ENCODE measurements around the gene NCAPD2.

DNA sequence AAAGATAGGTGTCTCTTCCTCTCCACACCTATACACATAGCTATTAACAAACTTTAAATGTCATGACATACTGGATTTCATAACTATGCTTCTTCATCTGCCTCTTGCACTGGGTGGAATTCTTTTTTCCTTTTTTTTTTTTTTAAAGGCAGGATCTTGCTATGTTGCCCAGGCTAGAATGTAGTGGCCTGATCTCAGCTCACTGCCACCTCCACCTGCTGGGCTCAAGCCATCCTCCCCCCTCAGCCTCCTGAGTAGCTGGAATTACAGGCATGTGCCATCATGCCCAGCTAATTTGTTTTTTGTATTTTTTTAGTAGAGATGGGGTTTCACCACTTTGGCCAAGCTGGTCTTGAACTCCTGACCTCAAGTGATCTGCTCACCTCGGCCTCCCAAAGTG is 5.7 kb upstream of the NCAPD2 start:
- TF ChIP-seq POLR2AphosphoS5 (IDR thresholded peaks at IDR 0.05) = no peak
- TF ChIP-seq, protein P1, sequence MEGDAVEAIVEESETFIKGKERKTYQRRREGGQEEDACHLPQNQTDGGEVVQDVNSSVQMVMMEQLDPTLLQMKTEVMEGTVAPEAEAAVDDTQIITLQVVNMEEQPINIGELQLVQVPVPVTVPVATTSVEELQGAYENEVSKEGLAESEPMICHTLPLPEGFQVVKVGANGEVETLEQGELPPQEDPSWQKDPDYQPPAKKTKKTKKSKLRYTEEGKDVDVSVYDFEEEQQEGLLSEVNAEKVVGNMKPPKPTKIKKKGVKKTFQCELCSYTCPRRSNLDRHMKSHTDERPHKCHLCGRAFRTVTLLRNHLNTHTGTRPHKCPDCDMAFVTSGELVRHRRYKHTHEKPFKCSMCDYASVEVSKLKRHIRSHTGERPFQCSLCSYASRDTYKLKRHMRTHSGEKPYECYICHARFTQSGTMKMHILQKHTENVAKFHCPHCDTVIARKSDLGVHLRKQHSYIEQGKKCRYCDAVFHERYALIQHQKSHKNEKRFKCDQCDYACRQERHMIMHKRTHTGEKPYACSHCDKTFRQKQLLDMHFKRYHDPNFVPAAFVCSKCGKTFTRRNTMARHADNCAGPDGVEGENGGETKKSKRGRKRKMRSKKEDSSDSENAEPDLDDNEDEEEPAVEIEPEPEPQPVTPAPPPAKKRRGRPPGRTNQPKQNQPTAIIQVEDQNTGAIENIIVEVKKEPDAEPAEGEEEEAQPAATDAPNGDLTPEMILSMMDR (IDR thresholded peaks at IDR 0.05) = no peak
